SU-DHL-6 (cell line): ENCODE measurements around the gene FAM83G.

Source experiments
- CTCF ChIP-seq: fragments of 200-600 bp; sonication (generic); IDR thresholded peaks from one replicate; pipeline ENCODE4 v1.5.1; 2017; ENCODE audit warnings: antibody characterized with exemption, mild to moderate bottlenecking, low read length, moderate library complexity; ENCODE audit not compliant: insufficient read depth, poor library complexity, severe bottlenecking
- EZH2phosphoT487 ChIP-seq: fragments of 200-600 bp; sonication (generic), shearing (Covaris generic); conservative IDR thresholded peaks from 2 replicates; pipeline ENCODE4 v1.6.1; 2018; ENCODE audit warnings: mild to moderate bottlenecking, antibody characterized with exemption, low read length, moderate library complexity, mixed read lengths

GRCh38 chr17:19010729-19011505, 6.4 kb upstream of the FAM83G start:
- TF ChIP-seq CTCF (no peak), EZH2phosphoT487 (no peak)
